Prostate gland (tissue), 2 donors: ENCODE data around the gene GPR176. TPM values are rescaled to one million over a fixed set of nuclear protein-coding genes. Genes with fewer than 3 reads are reported as not detected.

Source experiments
- DNase-seq: peaks from one replicate; pipeline ENCODE4 v3.0.0-alpha.2; 2019; ENCODE audit warnings: low spot score
- H3K27ac ChIP-seq, 2 donors: fragments of 200-600 bp; sonication (generic); 2 replicates each; pipeline ENCODE4 v1.5.1; 2017 to 2019
- H3K27me3 ChIP-seq: fragments of 200-600 bp; sonication (generic); replicated peaks from 2 replicates; pipeline ENCODE4 v1.5.1; 2019; ENCODE audit not compliant: insufficient read depth
- H3K36me3 ChIP-seq, 2 donors: fragments of 200-600 bp; sonication (generic); 1 replicate in 1 of 2; 2 replicates in 1 of 2; pipeline versions ENCODE4 v1.5.1 to v1.8.1; 2017 to 2019
- H3K4me1 ChIP-seq: fragments of 200-600 bp; sonication (generic); replicated peaks from 2 replicates; pipeline ENCODE4 v1.5.1; 2019
- H3K4me3 ChIP-seq, 2 donors: fragments of 200-600 bp; sonication (generic); 2 replicates each; pipeline ENCODE4 v1.5.1; 2017 to 2019
- H3K9me3 ChIP-seq: fragments of 200-600 bp; sonication (generic); 2 replicates; pipeline ENCODE4 v1.5.1; 2017
- CTCF ChIP-seq, 4 experiments: fragments of 200-600 bp in 2 of 4; fragments of 450-650 bp in 2 of 4; sonication (generic) in 2 of 4; IDR thresholded peaks; 1 replicate in 3 of 4; 2 replicates in 1 of 4; pipeline ENCODE4 v1.5.1; 2016 to 2019; ENCODE audit warnings: antibody characterized with exemption in 4 of 4, mild to moderate bottlenecking in 2 of 4, moderate library complexity in 2 of 4
- POLR2A ChIP-seq: fragments of 450-650 bp; IDR thresholded peaks from one replicate; pipeline ENCODE4 v1.6.1; 2016; ENCODE audit warnings: antibody characterized with exemption, mild to moderate bottlenecking
- POLR2AphosphoS5 ChIP-seq: sonication (generic); formaldehyde crosslinking; IDR thresholded peaks from one replicate; pipeline ENCODE4 v1.6.1; 2017; ENCODE audit warnings: antibody characterized with exemption
- WGBS: methylation state at CpG from one replicate; pipeline ENCODE4 v1.1.5; 2018; 5-methylcytosine and 5-hydroxymethylcytosine counted together
- intact Hi-C: fragments of 100-400 bp; cut with DNase I; formaldehyde crosslinking; loops from one replicate; pipeline ENCODE4 v1.14.2; 2022
- total RNA-seq, 2 donors: library from RNA; depleted of rRNA; stranded (reverse); fragments of >200 nt; gene quantifications; one replicate each; pipeline ENCODE4 v1.1.0, GENCODE V29; 2016

GPR176 gene
- total RNA-seq, 2 donors from 2014 or later: 26.2 to 28.3 TPM

GRCh38 chr15:39931615-39932014 is 11.5 kb upstream of the GPR176 start:
- Histone ChIP-seq H3K36me3 (no peaks in the 10 kb centered on the region), H3K9me3 (no peaks in the 10 kb centered on the region), H3K27ac (no peak overlapping the region), H3K4me3 (no peak overlapping the region), H3K4me1 (peaks cover 6% of the 10 kb centered on the region), H3K27me3 (no peaks in the 10 kb centered on the region)
- TF ChIP-seq CTCF (IDR thresholded peaks at IDR 0.05) (peak in 1 of 4 experiments; percentile 5), POLR2A (no peak)
- no peak for DNase-seq
- intact Hi-C loops: no loop called here
- WGBS: 79% methylated on average over 3 of the region's 3 CpGs

- Histone ChIP-seq H3K27ac (no peak overlapping the region), H3K27me3 (no peaks in the 10 kb centered on the region), H3K4me3 (no peak overlapping the region), H3K4me1 (no peaks in the 10 kb centered on the region), H3K36me3 (no peaks in the 10 kb centered on the region), H3K9me3 (no peaks in the 10 kb centered on the region)
- 97% methylated on average over 5 of the region's 5 CpGs for WGBS
- no peak for TF ChIP-seq CTCF (IDR thresholded peaks at IDR 0.05)
- TF ChIP-seq POLR2AphosphoS5: no peak
- no peak for DNase-seq
- intact Hi-C loops: no loop called here
Observed at GRCh38 chr15:39926526-39926925, 6.5 kb upstream of the GPR176 start.

GRCh38 chr15:39925112-39925842 is 5.2 kb upstream of the GPR176 start:
- H3K27ac ChIP-seq: no peak overlapping the region
- 71% methylated on average over 5 of the region's 5 CpGs for WGBS

GRCh38 chr15:39924437-39924836 is 4.4 kb upstream of the GPR176 start:
- no peaks in the 10 kb centered on the region for H3K9me3 ChIP-seq

More at GRCh38 chr15:39925112-39925842, 5.2 kb upstream of the GPR176 start:
- no peaks in the 10 kb centered on the region for H3K9me3 ChIP-seq
- H3K27me3 ChIP-seq: no peaks in the 10 kb centered on the region
- DNase-seq: no peak
- no peaks in the 10 kb centered on the region for H3K4me1 ChIP-seq
- H3K4me3 ChIP-seq: no peak overlapping the region
- no peak for TF ChIP-seq POLR2A
- no peak for TF ChIP-seq POLR2AphosphoS5
- no peak for TF ChIP-seq CTCF (IDR thresholded peaks at IDR 0.05)
- intact Hi-C loops: no loop called here
- no peaks in the 10 kb centered on the region for H3K36me3 ChIP-seq

More at GRCh38 chr15:39924437-39924836, 4.4 kb upstream of the GPR176 start:
- intact Hi-C loops: no loop called here
- no peak for DNase-seq
- no peak overlapping the region for H3K27ac ChIP-seq
- WGBS: 83% methylated on average over 3 of the region's 3 CpGs
- H3K36me3 ChIP-seq: no peaks in the 10 kb centered on the region
- TF ChIP-seq POLR2AphosphoS5 (no peak), POLR2A (no peak), CTCF (IDR thresholded peaks at IDR 0.05) (no peak)
- H3K27me3 ChIP-seq: no peaks in the 10 kb centered on the region
- no peaks in the 10 kb centered on the region for H3K4me1 ChIP-seq
- no peak overlapping the region for H3K4me3 ChIP-seq
